Measurements from ENCODE around the gene MTMR8.

MTMR8 gene

GRCh38 chrX:64321507-64321906, 73.7 kb downstream of the MTMR8 start:
- no peak for DNase-seq (ENCODE audit: low read depth)
- TF ChIP-seq CTCF (conservative IDR thresholded peaks at IDR 0.05; ENCODE audit: low read depth, low read length), result no peak

GRCh38 chrX:64313624-64314023, 81.6 kb downstream of the MTMR8 start:
- DNase-seq (ENCODE audit: low read depth), result no peak
- H3K4me3 ChIP-seq (ENCODE audit: low read length), result no peak overlapping the region
- TF ChIP-seq CTCF (conservative IDR thresholded peaks at IDR 0.05; ENCODE audit: low read depth, low read length), result no peak

More at GRCh38 chrX:64321507-64321906, 73.7 kb downstream of the MTMR8 start:
- no peak overlapping the region for H3K4me3 ChIP-seq (ENCODE audit: low read length)

GRCh38 chrX:64306712-64307111, 88.5 kb downstream of the MTMR8 start:
- no peak for DNase-seq (ENCODE audit: low read depth)
- H3K4me3 ChIP-seq (ENCODE audit: low read length), result no peak overlapping the region
- no peak for TF ChIP-seq CTCF (conservative IDR thresholded peaks at IDR 0.05; ENCODE audit: low read depth, low read length)

- no peak for TF ChIP-seq CTCF (conservative IDR thresholded peaks at IDR 0.05; ENCODE audit: low read depth, low read length)
- H3K4me3 ChIP-seq (ENCODE audit: low read length), result no peak overlapping the region
- no peak for DNase-seq (ENCODE audit: low read depth)
Observed at GRCh38 chrX:64291123-64291522, 104.1 kb downstream of the MTMR8 start.

GRCh38 chrX:64265265-64265664, 130.0 kb downstream of the MTMR8 start:
- no peak for TF ChIP-seq CTCF (conservative IDR thresholded peaks at IDR 0.05; ENCODE audit: low read depth, low read length)
- H3K4me3 ChIP-seq (ENCODE audit: low read length), result no peak overlapping the region
- no peak for DNase-seq (ENCODE audit: low read depth)

GRCh38 chrX:64230123-64230970, 164.9 kb downstream of the MTMR8 start, which contains the start of gene ASB12:
TSS of gene ASB12 (minus strand) at chrX:64230607. CDS start at chrX:64225650, 4,957 bp downstream.
- no peak within 1 kb of the TSS for H3K4me3 ChIP-seq (ENCODE audit: low read length)
- no peak for DNase-seq (ENCODE audit: low read depth)
- TF ChIP-seq CTCF (conservative IDR thresholded peaks at IDR 0.05; ENCODE audit: low read depth, low read length), result no peak

GRCh38 chrX:64229154-64229553, 166.1 kb downstream of the MTMR8 start:
- TF ChIP-seq CTCF (conservative IDR thresholded peaks at IDR 0.05; ENCODE audit: low read depth, low read length), result no peak
- no peak for DNase-seq (ENCODE audit: low read depth)
- H3K4me3 ChIP-seq (ENCODE audit: low read length), result no peak overlapping the region

All from retinal pigment epithelial cell (primary cell).